GM12801 (cell line): Measurements from ENCODE around the gene BTBD7.

Experiments
- CTCF ChIP-seq: IDR thresholded peaks from one replicate; pipeline ENCODE4 v1.5.1; 2011; ENCODE audit warnings: control low read depth; ENCODE audit not compliant: insufficient read length; ENCODE audit errors: extremely low read depth

Gene BTBD7

DNA sequence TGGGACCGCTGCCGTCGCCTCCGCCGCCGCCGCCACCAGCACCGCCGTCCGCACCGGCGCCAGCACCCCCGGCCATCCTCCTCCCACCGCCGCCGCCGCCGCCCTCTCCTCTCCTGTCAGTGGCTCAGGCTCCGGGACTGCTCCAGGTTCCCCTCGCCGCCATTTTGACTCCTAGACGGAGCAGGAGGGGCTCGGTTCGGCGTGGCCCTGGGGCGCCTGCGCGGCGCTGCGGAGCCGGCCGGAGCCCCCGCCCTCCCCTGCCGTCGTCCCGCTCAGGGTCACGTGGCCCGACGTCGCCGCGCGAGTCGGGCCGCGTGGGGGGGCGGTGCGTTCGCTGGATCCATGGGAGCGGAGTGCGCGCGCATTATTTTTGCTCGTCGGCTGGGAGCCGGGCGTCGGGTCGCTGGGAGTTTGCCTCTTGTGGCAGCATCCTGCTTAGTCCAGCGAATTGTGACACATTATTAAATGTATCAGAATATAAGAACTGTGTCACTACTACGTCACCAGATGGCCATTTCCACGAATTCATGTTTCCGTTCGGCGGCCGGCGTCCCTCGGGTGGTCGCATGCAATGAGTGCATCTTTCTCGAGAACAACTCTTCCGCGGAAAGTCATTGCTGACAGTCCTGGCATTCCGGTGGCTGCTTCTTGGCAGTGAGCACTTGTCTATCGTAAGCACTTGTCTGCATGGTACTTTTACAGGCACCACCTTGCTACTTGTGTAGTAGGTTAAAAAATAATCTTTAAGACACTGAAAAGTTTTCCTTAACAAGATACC lies at the start of gene BTBD7:
TSS of gene BTBD7 (minus strand) at position 184 of the 778 bp plus-strand sequence. CDS start 36,985 bp downstream, outside the sequence.
- no peak for TF ChIP-seq CTCF

GRCh38 chr14:93381644-93382043 lies 48.8 kb upstream of the BTBD7 start:
- no peak for TF ChIP-seq CTCF

GRCh38 chr14:93379831-93380230 lies 47.0 kb upstream of the BTBD7 start:
- TF ChIP-seq CTCF: no peak

DNA sequence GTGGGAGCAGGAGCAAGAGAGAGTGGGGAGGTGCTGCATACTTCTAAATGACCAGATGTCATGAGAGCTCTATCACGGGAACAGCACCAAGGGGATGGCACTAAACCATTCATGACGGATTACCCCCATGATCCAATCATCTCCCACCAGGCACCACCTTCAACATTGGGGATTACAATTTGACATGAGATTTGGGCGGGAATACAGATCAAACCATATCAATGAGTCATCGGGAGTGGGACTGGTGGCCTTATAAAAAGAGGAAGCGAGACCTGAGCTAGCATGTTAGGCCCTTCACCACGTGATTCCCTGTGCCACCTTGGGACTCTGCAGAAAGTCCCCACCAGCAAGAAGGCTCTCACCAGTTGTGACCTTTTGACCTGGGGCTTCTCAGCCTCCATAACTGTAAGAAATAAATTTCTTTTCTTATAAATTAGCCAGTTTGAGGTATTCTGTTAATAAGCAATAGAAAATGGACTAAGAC lies 42.9 kb upstream of the BTBD7 start:
- TF ChIP-seq CTCF: no peak

DNA sequence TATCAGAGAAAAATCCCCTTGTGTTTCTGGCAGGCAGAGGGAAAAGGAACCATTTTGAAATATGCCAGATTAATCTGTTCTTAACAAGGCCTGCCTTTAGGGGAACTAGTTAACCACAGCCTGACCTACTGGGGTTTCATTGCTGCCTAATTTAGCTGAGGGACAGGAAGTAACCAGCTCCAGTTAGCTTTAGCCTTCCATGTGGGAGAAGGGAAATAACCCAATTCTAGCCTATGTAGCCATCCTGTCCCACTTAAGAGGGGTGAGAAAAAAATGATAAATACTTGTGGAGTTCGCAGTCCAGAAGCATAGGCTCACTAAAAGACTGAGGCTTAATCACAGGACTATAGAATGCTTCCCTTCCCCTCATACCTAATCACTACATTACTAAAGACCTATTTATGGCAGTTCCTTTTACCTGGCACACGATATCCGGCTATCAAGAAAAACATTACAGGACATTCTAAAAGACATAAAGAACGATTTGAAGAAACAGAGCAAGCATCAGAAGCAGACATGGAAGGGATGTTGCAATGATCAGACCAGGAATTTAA lies 37.0 kb upstream of the BTBD7 start:
- TF ChIP-seq CTCF: no peak

GRCh38 chr14:93368996-93369712 lies 36.3 kb upstream of the BTBD7 start:
- no peak for TF ChIP-seq CTCF

DNA sequence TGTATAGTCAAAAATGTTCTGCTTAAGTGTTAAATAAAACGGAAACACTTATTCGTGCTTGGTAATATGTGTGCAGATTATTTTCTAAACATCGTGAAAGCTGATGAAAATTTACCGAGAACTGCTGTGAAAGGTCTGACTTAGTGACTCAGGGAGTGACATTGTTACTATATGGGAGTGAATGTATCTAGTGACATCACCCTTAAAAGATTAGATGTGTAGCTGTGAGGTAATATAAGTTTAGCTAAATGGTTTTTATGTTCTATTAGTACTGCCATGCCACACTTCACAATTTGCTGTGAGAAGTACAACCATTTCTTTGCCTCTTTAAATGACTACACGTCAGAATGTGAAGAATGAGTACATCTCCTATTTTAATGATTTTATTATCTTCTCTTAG lies 15.5 kb upstream of the BTBD7 start:
- TF ChIP-seq CTCF: no peak
